GM13977 (cell line): ENCODE measurements around the gene ATP11A.

ENCODE experiments used
- DNase-seq: peaks from one replicate; pipeline ENCODE4 v3.0.0; 2012; ENCODE audit warnings: low spot score
- CTCF ChIP-seq: IDR thresholded peaks from 2 replicates; pipeline ENCODE4 v1.5.1; 2012; ENCODE audit warnings: mild to moderate bottlenecking, control low read depth; ENCODE audit not compliant: insufficient read depth; ENCODE audit errors: extremely low read depth, missing control alignments
- in situ Hi-C: fragments of 300-500 bp; cut with MboI; formaldehyde crosslinking; loops from one replicate; pipeline ENCODE4 v1.12.0; 2022; ENCODE audit warnings: low sequenced_read_pairs, low pct_unique_long_range_greater_than_20kb, mixed read lengths, inconsistent platforms; ENCODE audit not compliant: unreplicated experiment

The ATP11A gene

GRCh38 chr13:112931028-112931934 is 241.4 kb downstream of the ATP11A start:
- DNase-seq: no peak
- TF ChIP-seq CTCF: no peak
- in situ Hi-C loops: loop anchor here (25.0 kb wide), 1 partner anchor 456 kb away; no protein-coding TSS in a partner anchor

- in situ Hi-C loops: loop anchor here (25.0 kb wide), 1 partner anchor 454 kb away; no protein-coding TSS in a partner anchor
- DNase-seq: no peak
- no peak for TF ChIP-seq CTCF
Observed at GRCh38 chr13:112932971-112933370, 243.1 kb downstream of the ATP11A start.

GRCh38 chr13:112933649-112934048 is 243.8 kb downstream of the ATP11A start:
- in situ Hi-C loops: loop anchor here (25.0 kb wide), 1 partner anchor 454 kb away; no protein-coding TSS in a partner anchor
- DNase-seq: no peak
- TF ChIP-seq CTCF: no peak

- in situ Hi-C loops: loop anchor here (25.0 kb wide), 1 partner anchor 453 kb away; no protein-coding TSS in a partner anchor
- TF ChIP-seq CTCF: no peak
- no peak for DNase-seq
Observed at GRCh38 chr13:112934078-112934477, 244.2 kb downstream of the ATP11A start.
